ENCODE results near the gene SIPA1. TPM values are rescaled to one million over a fixed set of nuclear protein-coding genes. Genes with fewer than 3 reads are reported as not detected.

Gene SIPA1
- total and polyA plus RNA-seq, 2 donors = 51.9 to 153 TPM

DNA sequence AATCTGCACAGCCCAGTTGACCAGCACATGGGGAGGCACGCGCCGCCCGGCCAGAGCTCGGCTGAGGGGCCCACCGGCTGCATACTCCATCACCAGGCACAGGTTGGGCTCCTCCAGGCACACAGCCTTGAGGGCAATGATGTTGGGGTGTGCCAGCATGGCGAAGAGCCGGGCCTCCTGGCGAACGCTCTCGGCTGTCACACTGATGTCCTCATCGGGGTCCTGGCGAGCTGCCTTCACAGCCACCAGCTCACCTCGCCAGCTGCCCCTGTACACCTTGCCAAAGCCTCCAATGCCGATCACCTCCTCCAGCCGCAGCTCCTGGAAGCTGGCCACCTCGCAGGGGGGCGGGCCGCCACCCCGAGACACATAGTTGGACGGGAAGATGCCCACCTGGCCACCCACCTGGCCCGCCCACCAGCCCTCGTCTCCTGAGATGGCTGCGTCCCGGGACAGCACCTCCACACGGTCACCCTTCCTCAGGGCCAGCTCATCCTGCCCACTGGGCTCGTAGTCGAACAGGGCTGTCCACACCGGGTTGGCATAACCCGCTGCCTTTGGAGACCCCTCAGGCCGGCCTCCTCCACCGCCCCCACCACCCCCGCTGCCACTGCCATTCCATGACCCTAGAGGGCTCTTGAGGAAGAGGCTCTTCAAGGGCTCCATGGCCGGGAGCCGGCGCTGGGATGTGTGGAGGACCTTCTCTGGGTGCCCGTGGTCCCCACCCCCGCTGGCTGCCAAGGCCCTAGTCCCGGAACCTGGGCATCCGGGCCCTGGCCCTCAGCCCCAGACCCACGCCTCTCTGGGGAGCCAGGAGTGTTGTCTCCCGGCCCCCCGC lies 24.6 kb upstream of the SIPA1 start:
- H3K27me3 ChIP-seq (ENCODE audit: control insufficient read depth in 2 of 2, insufficient read depth in 1 of 2, low read length in 1 of 2) = no peaks in the 10 kb centered on the region
- peak overlapping the region; percentile 92 to 97 for H3K27ac ChIP-seq (ENCODE audit: low read depth in 1 of 2, low read length in 1 of 2)
- H3K4me1 ChIP-seq (ENCODE audit: control insufficient read depth in 2 of 2, insufficient read depth in 2 of 2, low read length in 2 of 2) = peaks cover 32 to 58% of the 10 kb centered on the region in 2 donors
- H3K9me3 ChIP-seq (ENCODE audit: control insufficient read depth in 2 of 2, insufficient read depth in 1 of 2, low read length in 1 of 2) = peaks cover 0 to 3% of the 10 kb centered on the region in 2 donors
- no peak for DNase-seq (ENCODE audit: low read depth in 6 of 9, low spot score in 9 of 9)
- WGBS = 23% methylated on average over 43 of the region's 43 CpGs
- H3K36me3 ChIP-seq (ENCODE audit: control insufficient read depth in 2 of 2, insufficient read depth in 2 of 2, low read length in 1 of 2) = peaks cover 42 to 57% of the 10 kb centered on the region in 2 donors
- H3K4me3 ChIP-seq (ENCODE audit: low read length in 2 of 2) = peak overlapping the region; percentile 86 to 87

DNA sequence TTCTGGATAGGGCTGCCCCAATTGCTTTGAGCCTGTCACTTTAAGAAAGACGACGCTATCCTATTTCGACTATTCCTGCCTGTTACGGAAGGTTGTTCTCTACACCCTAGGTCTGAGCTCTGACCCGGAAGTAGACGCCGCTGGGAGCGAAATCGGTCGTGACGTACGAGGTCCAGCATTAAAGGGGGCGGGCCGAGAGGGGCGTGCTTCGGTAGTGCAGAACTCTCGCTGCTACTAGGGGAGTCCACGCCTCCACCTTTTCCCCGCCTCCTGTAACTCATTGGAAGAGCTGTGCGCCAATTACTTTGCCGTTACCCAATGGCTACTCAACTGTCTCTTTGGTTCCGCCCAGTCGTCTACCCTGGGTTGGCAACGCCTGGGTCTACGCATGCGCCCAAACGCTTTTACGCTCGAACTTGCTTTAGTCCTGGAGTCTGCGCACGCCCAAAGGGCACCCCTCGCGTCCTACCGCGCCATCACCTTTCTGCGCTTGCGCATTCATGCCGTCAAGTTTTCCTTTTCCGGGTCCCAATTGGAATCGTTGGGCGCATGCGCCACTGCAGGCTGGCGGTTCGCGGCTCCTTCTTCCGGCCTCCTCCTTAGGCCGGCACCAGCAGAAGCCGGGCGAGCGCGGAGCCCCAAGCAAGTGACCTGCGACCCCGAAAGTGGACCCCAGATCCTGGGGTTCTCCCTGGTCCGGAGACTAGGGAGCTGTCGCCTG lies 22.5 kb upstream of the SIPA1 start, which contains the start of gene PCNX3:
Gene PCNX3, plus strand, starts transcription at position 548 of the 721 bp plus-strand sequence. CDS start 536 bp downstream, outside the sequence.
- peaks cover 32 to 50% of the 10 kb centered on the region in 2 donors for H3K4me1 ChIP-seq (ENCODE audit: control insufficient read depth in 2 of 2, insufficient read depth in 2 of 2, low read length in 2 of 2)
- H3K9me3 ChIP-seq (ENCODE audit: control insufficient read depth in 2 of 2, insufficient read depth in 1 of 2, low read length in 1 of 2) = peaks cover 0 to 3% of the 10 kb centered on the region in 2 donors
- no peaks in the 10 kb centered on the region for H3K27me3 ChIP-seq (ENCODE audit: control insufficient read depth in 2 of 2, insufficient read depth in 1 of 2, low read length in 1 of 2)
- H3K27ac ChIP-seq (ENCODE audit: low read depth in 1 of 2, low read length in 1 of 2) = peak within 1 kb of the TSS; percentile 94 to 97
- peaks cover 45 to 61% of the 10 kb centered on the region in 2 donors for H3K36me3 ChIP-seq (ENCODE audit: control insufficient read depth in 2 of 2, insufficient read depth in 2 of 2, low read length in 1 of 2)
- WGBS = under 1% methylated on average over 55 of the region's 55 CpGs
- H3K4me3 ChIP-seq (ENCODE audit: low read length in 2 of 2) = peak within 1 kb of the TSS; percentile 86 to 87
- peak; percentile 100 for DNase-seq (ENCODE audit: low read depth in 6 of 9, low spot score in 9 of 9)

DNA sequence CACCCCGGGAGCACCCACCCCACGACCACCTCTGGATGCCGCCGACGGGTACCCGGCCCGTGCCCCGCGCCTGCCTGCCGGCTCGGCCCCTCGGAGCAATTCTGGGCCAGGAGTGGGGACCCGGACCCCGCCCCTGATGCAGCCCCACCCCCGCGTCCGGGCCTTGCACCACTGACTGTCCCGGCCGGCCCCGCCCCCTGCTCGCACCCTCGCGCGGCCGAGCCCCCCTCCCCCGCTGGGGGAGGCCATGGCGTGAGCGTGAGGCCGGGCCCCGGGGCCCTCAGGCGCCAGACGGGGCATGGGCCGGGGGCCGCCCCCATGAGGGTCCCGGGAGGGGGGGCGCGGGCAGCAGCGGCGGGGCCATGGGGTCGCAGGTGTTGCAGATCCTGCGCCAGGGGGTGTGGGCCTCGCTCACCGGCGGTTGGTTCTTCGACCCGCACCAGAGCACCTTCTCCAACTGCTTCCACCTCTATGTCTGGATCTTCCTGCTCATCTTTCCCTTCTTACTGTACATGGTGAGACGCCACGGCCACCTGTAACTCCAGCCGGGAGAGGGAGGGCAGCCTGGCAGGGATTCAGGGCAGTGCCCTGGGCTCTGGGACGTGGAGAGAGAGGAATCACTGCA lies 21.8 kb upstream of the SIPA1 start:
- peaks cover 51 to 61% of the 10 kb centered on the region in 2 donors for H3K36me3 ChIP-seq (ENCODE audit: control insufficient read depth in 2 of 2, insufficient read depth in 2 of 2, low read length in 1 of 2)
- 2% methylated on average over 50 of the region's 50 CpGs for WGBS
- no peak for DNase-seq (ENCODE audit: low read depth in 6 of 9, low spot score in 9 of 9)

DNA sequence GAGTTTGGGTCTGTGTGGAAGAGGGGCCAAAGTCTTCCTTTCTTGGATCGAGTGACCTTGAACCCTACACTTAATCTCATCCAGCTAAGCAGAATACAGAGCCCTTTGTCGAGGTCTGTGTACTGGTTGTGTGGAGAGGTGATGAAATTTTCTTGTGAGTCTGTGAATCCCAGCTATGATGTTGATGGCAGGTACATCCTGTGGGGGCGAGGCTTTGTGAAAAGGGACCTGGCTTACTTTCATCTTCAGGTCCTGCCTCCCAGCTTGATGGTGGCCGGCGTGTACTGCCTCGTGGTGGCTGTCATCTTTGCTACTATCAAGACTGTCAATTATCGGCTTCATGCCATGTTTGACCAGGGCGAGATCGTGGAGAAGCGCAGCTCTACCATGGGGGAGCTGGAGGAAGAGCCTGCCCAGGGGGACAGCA lies 21.3 kb upstream of the SIPA1 start:
- H3K27ac ChIP-seq (ENCODE audit: low read depth in 1 of 2, low read length in 1 of 2) = peak overlapping the region in 1 of 2 donors; percentile 53
- H3K4me3 ChIP-seq (ENCODE audit: low read length in 2 of 2) = peak overlapping the region; percentile 86 to 87
- peaks cover 0 to 3% of the 10 kb centered on the region in 2 donors for H3K9me3 ChIP-seq (ENCODE audit: control insufficient read depth in 2 of 2, insufficient read depth in 1 of 2, low read length in 1 of 2)
- DNase-seq (ENCODE audit: low read depth in 6 of 9, low spot score in 9 of 9) = no peak
- H3K27me3 ChIP-seq (ENCODE audit: control insufficient read depth in 2 of 2, insufficient read depth in 1 of 2, low read length in 1 of 2) = no peaks in the 10 kb centered on the region
- H3K4me1 ChIP-seq (ENCODE audit: control insufficient read depth in 2 of 2, insufficient read depth in 2 of 2, low read length in 2 of 2) = peaks cover 29 to 38% of the 10 kb centered on the region in 2 donors
- 82% methylated on average over 10 of the region's 10 CpGs for WGBS
- H3K36me3 ChIP-seq (ENCODE audit: control insufficient read depth in 2 of 2, insufficient read depth in 2 of 2, low read length in 1 of 2) = peaks cover 56 to 62% of the 10 kb centered on the region in 2 donors

More for the DNA sequence above, 21.8 kb upstream of the SIPA1 start:
- no peaks in the 10 kb centered on the region for H3K27me3 ChIP-seq (ENCODE audit: control insufficient read depth in 2 of 2, insufficient read depth in 1 of 2, low read length in 1 of 2)
- H3K4me1 ChIP-seq (ENCODE audit: control insufficient read depth in 2 of 2, insufficient read depth in 2 of 2, low read length in 2 of 2) = peaks cover 32 to 43% of the 10 kb centered on the region in 2 donors
- peaks cover 0 to 3% of the 10 kb centered on the region in 2 donors for H3K9me3 ChIP-seq (ENCODE audit: control insufficient read depth in 2 of 2, insufficient read depth in 1 of 2, low read length in 1 of 2)
- peak overlapping the region; percentile 86 to 87 for H3K4me3 ChIP-seq (ENCODE audit: low read length in 2 of 2)
- H3K27ac ChIP-seq (ENCODE audit: low read depth in 1 of 2, low read length in 1 of 2) = peak overlapping the region; percentile 94 to 97

DNA sequence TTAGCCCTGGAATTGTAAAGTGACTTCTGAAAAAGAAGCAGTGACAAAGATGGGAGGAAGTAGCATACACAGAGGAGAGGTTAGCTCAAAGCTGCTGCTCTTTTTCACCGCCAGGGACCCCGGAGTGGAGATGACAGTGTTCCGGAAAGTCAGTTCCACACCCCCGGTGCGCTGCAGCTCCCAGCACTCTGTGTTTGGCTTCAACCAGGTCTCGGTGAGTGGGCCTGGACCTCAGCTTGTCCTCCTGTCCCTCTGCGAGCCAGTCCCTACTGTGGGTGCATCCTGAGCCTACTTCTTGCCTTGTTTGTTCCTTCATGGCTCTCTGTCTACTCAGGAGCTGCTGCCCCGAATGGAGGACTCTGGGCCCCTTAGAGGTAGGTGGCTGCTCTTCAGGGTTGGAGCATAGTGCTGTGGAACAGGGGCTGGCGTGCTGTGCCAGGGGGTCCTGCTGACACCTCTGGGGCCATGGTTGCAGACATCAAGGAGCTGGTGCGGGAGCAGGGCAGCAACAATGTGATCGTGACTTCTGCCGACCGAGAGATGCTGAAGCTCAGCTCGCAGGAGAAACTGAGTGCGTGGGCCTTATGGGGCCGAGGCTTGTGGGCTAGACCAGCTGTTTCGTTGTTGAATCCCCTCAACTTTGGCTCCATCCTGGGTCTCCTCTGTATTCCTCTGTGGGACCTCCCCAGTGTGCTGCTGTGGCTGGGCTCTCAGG lies 20.6 kb upstream of the SIPA1 start:
- Histone ChIP-seq H3K36me3 (ENCODE audit: control insufficient read depth in 2 of 2, insufficient read depth in 2 of 2, low read length in 1 of 2) (peaks cover 62% of the 10 kb centered on the region in 2 donors), H3K4me3 (ENCODE audit: low read length in 2 of 2) (peak overlapping the region in 1 of 2 donors; percentile 86), H3K27ac (ENCODE audit: low read depth in 1 of 2, low read length in 1 of 2) (no peak overlapping the region), H3K4me1 (ENCODE audit: control insufficient read depth in 2 of 2, insufficient read depth in 2 of 2, low read length in 2 of 2) (peaks cover 23 to 31% of the 10 kb centered on the region in 2 donors), H3K27me3 (ENCODE audit: control insufficient read depth in 2 of 2, insufficient read depth in 1 of 2, low read length in 1 of 2) (no peaks in the 10 kb centered on the region), H3K9me3 (ENCODE audit: control insufficient read depth in 2 of 2, insufficient read depth in 1 of 2, low read length in 1 of 2) (peaks cover 0 to 3% of the 10 kb centered on the region in 2 donors)
- DNase-seq (ENCODE audit: low read depth in 6 of 9, low spot score in 9 of 9) = no peak
- WGBS = 95% methylated on average over 17 of the region's 17 CpGs

DNA sequence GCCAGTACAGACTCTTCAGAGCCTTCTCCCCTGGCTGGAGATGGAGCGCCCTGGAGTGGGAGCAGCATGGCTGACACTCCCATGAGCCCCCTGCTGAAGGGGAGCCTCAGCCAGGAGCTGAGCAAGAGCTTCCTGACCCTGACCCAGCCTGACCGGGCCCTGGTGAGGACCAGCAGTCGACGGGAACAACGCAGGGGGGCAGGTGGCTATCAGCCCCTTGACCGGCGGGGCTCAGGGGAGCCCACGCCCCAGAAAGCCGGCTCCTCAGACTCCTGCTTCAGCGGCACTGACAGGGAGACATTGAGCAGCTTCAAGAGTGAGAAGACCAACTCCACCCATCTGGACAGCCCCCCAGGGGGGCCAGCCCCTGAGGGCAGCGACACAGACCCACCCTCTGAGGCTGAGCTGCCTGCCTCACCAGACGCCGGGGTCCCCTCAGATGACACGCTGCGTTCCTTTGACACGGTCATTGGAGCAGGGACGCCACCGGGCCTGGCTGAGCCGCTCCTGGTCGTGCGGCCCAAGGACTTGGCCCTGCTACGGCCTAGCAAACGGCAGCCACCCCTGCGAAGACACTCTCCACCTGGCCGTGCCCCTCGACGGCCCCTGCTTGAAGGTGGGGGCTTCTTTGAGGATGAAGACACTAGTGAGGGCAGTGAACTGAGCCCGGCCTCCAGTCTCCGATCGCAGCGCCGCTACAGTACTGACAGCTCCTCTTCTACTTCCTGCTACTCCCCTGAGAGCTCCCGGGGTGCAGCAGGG lies 19.7 kb upstream of the SIPA1 start:
- DNase-seq (ENCODE audit: low read depth in 6 of 9, low spot score in 9 of 9) = no peak
- Histone ChIP-seq H3K36me3 (ENCODE audit: control insufficient read depth in 2 of 2, insufficient read depth in 2 of 2, low read length in 1 of 2) (peaks cover 60 to 61% of the 10 kb centered on the region in 2 donors), H3K4me3 (ENCODE audit: low read length in 2 of 2) (no peak overlapping the region), H3K27me3 (ENCODE audit: control insufficient read depth in 2 of 2, insufficient read depth in 1 of 2, low read length in 1 of 2) (no peaks in the 10 kb centered on the region), H3K4me1 (ENCODE audit: control insufficient read depth in 2 of 2, insufficient read depth in 2 of 2, low read length in 2 of 2) (peaks cover 14 to 22% of the 10 kb centered on the region in 2 donors), H3K9me3 (ENCODE audit: control insufficient read depth in 2 of 2, insufficient read depth in 1 of 2, low read length in 1 of 2) (peaks cover 0 to 3% of the 10 kb centered on the region in 2 donors), H3K27ac (ENCODE audit: low read depth in 1 of 2, low read length in 1 of 2) (no peak overlapping the region)
- 97% methylated on average over 33 of the region's 33 CpGs for WGBS

DNA sequence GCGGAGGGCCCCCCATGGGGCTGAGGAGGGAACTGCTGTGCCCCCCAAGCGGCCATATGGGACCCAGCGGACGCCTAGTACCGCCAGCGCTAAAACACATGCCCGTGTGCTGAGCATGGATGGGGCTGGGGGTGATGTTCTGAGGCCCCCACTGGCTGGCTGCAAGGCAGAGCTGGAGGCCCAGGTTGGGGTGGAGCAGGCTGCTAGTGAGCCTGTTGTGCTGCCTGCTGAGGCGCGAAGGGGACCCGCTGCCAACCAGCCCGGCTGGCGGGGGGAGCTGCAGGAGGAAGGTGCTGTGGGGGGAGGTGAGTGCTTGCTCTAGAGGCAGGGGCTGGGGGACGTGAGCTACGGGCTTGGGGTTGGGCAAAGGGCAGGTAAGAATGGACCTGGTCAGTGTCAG lies 19.1 kb upstream of the SIPA1 start:
- Histone ChIP-seq H3K27ac (ENCODE audit: low read depth in 1 of 2, low read length in 1 of 2) (no peak overlapping the region), H3K4me1 (ENCODE audit: control insufficient read depth in 2 of 2, insufficient read depth in 2 of 2, low read length in 2 of 2) (peaks cover 11 to 17% of the 10 kb centered on the region in 2 donors), H3K36me3 (ENCODE audit: control insufficient read depth in 2 of 2, insufficient read depth in 2 of 2, low read length in 1 of 2) (peaks cover 66 to 67% of the 10 kb centered on the region in 2 donors), H3K27me3 (ENCODE audit: control insufficient read depth in 2 of 2, insufficient read depth in 1 of 2, low read length in 1 of 2) (no peaks in the 10 kb centered on the region), H3K9me3 (ENCODE audit: control insufficient read depth in 2 of 2, insufficient read depth in 1 of 2, low read length in 1 of 2) (peaks cover 0 to 3% of the 10 kb centered on the region in 2 donors), H3K4me3 (ENCODE audit: low read length in 2 of 2) (no peak overlapping the region)
- DNase-seq (ENCODE audit: low read depth in 6 of 9, low spot score in 9 of 9) = no peak
- WGBS = 98% methylated on average over 14 of the region's 14 CpGs
